ENCODE data around the gene SHANK1. TPM values are rescaled to one million over a fixed set of nuclear protein-coding genes. Genes with fewer than 3 reads are reported as not detected.
"Not testable (repeated sequence)": the region's sequence is repeated elsewhere in the genome, so short reads cannot be mapped to it uniquely, and the experiment has no call there.

The SHANK1 gene
- total and polyA plus RNA-seq, 2 experiments from 2014 or later: 0.58 to 2.7 TPM

GRCh38 chr19:50612504-50613404, 106.8 kb downstream of the SHANK1 start:
- H3F3A ChIP-seq (ENCODE audit: insufficient read depth); H3K4me3 ChIP-seq; H3K4me2 ChIP-seq (ENCODE audit: unreplicated experiment); H3K4me1 ChIP-seq (ENCODE audit: insufficient read depth); H3K9me2 ChIP-seq (ENCODE audit: insufficient read depth); H3K27ac ChIP-seq; in situ Hi-C loops (cut with MboI); H3K79me2 ChIP-seq (ENCODE audit: insufficient read depth); DNase-seq; H3K9me3 ChIP-seq (ENCODE audit: low read depth); H3K36me3 ChIP-seq (ENCODE audit: low read depth); H4K20me1 ChIP-seq (ENCODE audit: insufficient read depth); H2AFZ ChIP-seq; H3K27me3 ChIP-seq (replicated peaks; ENCODE audit: insufficient read depth); H3K9ac ChIP-seq: not testable (repeated sequence)
- 35 to 40% methylated on average over 10 to 11 of the region's 11 CpGs for WGBS, 2 experiments (ENCODE audit: low coverage in 1 of 2, low lambda C conversion rate in 2 of 2, missing lambda C conversion rate in 2 of 2)

Other genes starting within 250 kb of the SHANK1 start
- gene EMC10, start 243.3 kb downstream of the SHANK1 start, total RNA-seq (2014; rRNA removed; shearing (Covaris generic)): 92.7 and 96.6 TPM in 2 replicates
- gene EMC10, start 243.3 kb downstream of the SHANK1 start, polyA plus RNA-seq (2016; fragmentation: Nextera tagmentation; extraction: Ambion mirVana): 7.2 and 7.7 TPM in 2 replicates
- not detected in 2 replicates for gene GARIN5A, start 243.0 kb downstream of the SHANK1 start, total RNA-seq (2014; rRNA removed; shearing (Covaris generic))
- 0.20 and 0.27 TPM in 2 replicates for gene GARIN5A, start 243.0 kb downstream of the SHANK1 start, polyA plus RNA-seq (2016; fragmentation: Nextera tagmentation; extraction: Ambion mirVana)
- 50.7 and 55.2 TPM in 2 replicates for gene JOSD2, start 208.6 kb downstream of the SHANK1 start, total RNA-seq (2014; rRNA removed; shearing (Covaris generic))
- 98.5 and 108 TPM in 2 replicates for gene JOSD2, start 208.6 kb downstream of the SHANK1 start, polyA plus RNA-seq (2016; fragmentation: Nextera tagmentation; extraction: Ambion mirVana)
- not detected in 2 replicates for gene ASPDH, start 205.9 kb downstream of the SHANK1 start, total RNA-seq (2014; rRNA removed; shearing (Covaris generic))
- not detected in 2 replicates for gene ASPDH, start 205.9 kb downstream of the SHANK1 start, polyA plus RNA-seq (2016; fragmentation: Nextera tagmentation; extraction: Ambion mirVana)
- gene LRRC4B, start 151.4 kb downstream of the SHANK1 start, total RNA-seq (2014; rRNA removed; shearing (Covaris generic)): not detected in 2 replicates
- not detected in 2 replicates for gene LRRC4B, start 151.4 kb downstream of the SHANK1 start, polyA plus RNA-seq (2016; fragmentation: Nextera tagmentation; extraction: Ambion mirVana)
- gene SYT3, start 79.9 kb downstream of the SHANK1 start, total RNA-seq (2014; rRNA removed; shearing (Covaris generic)): not detected in 2 replicates
- not detected in 2 replicates for gene SYT3, start 79.9 kb downstream of the SHANK1 start, polyA plus RNA-seq (2016; fragmentation: Nextera tagmentation; extraction: Ambion mirVana)
- gene C19orf81, start 70.4 kb downstream of the SHANK1 start, total RNA-seq (2014; rRNA removed; shearing (Covaris generic)): not detected in 2 replicates
- 1.1 and 1.6 TPM in 2 replicates for gene C19orf81, start 70.4 kb downstream of the SHANK1 start, polyA plus RNA-seq (2016; fragmentation: Nextera tagmentation; extraction: Ambion mirVana)
- 145 and 164 TPM in 2 replicates for gene CLEC11A, start 3.6 kb upstream of the SHANK1 start, total RNA-seq (2014; rRNA removed; shearing (Covaris generic))
- 122 and 127 TPM in 2 replicates for gene CLEC11A, start 3.6 kb upstream of the SHANK1 start, polyA plus RNA-seq (2016; fragmentation: Nextera tagmentation; extraction: Ambion mirVana)
- gene GPR32, start 50.7 kb upstream of the SHANK1 start, total RNA-seq (2014; rRNA removed; shearing (Covaris generic)): not detected in 2 replicates
- gene GPR32, start 50.7 kb upstream of the SHANK1 start, polyA plus RNA-seq (2016; fragmentation: Nextera tagmentation; extraction: Ambion mirVana): not detected in 2 replicates
- not detected in 2 replicates for gene ACP4, start 70.6 kb upstream of the SHANK1 start, total RNA-seq (2014; rRNA removed; shearing (Covaris generic))
- gene ACP4, start 70.6 kb upstream of the SHANK1 start, polyA plus RNA-seq (2016; fragmentation: Nextera tagmentation; extraction: Ambion mirVana): not detected in 2 replicates
- gene KLK1, start 104.0 kb upstream of the SHANK1 start, total RNA-seq (2014; rRNA removed; shearing (Covaris generic)): not detected in 2 replicates
- not detected in 2 replicates for gene KLK1, start 104.0 kb upstream of the SHANK1 start, polyA plus RNA-seq (2016; fragmentation: Nextera tagmentation; extraction: Ambion mirVana)
- gene KLK15, start 113.8 kb upstream of the SHANK1 start, total RNA-seq (2014; rRNA removed; shearing (Covaris generic)): not detected in 2 replicates
- not detected in 2 replicates for gene KLK15, start 113.8 kb upstream of the SHANK1 start, polyA plus RNA-seq (2016; fragmentation: Nextera tagmentation; extraction: Ambion mirVana)
- not detected in 2 replicates for gene KLK3, start 135.1 kb upstream of the SHANK1 start, total RNA-seq (2014; rRNA removed; shearing (Covaris generic))
- not detected in 2 replicates for gene KLK3, start 135.1 kb upstream of the SHANK1 start, polyA plus RNA-seq (2016; fragmentation: Nextera tagmentation; extraction: Ambion mirVana)
- gene KLK2, start 153.6 kb upstream of the SHANK1 start, total RNA-seq (2014; rRNA removed; shearing (Covaris generic)): not detected in 2 replicates
- not detected in 2 replicates for gene KLK2, start 153.6 kb upstream of the SHANK1 start, polyA plus RNA-seq (2016; fragmentation: Nextera tagmentation; extraction: Ambion mirVana)
- gene KLK4, start 191.6 kb upstream of the SHANK1 start, total RNA-seq (2014; rRNA removed; shearing (Covaris generic)): not detected in 2 replicates
- gene KLK4, start 191.6 kb upstream of the SHANK1 start, polyA plus RNA-seq (2016; fragmentation: Nextera tagmentation; extraction: Ambion mirVana): not detected in 2 replicates
- gene KLK5, start 233.2 kb upstream of the SHANK1 start, total RNA-seq (2014; rRNA removed; shearing (Covaris generic)): not detected in 2 replicates
- gene KLK5, start 233.2 kb upstream of the SHANK1 start, polyA plus RNA-seq (2016; fragmentation: Nextera tagmentation; extraction: Ambion mirVana): 0.23 TPM in 1 of 2 replicates, not detected in the other
- gene KLK6, start 249.8 kb upstream of the SHANK1 start, total RNA-seq (2014; rRNA removed; shearing (Covaris generic)): not detected in 2 replicates
- gene KLK6, start 249.8 kb upstream of the SHANK1 start, polyA plus RNA-seq (2016; fragmentation: Nextera tagmentation; extraction: Ambion mirVana): not detected in 2 replicates